HUDEP-2 (cell line): ENCODE results near the gene MMP26.

Source experiments
- DNase-seq, 76 experiments: peaks; one replicate each; lab custom pipeline; 2025; ENCODE audit not compliant: unreplicated experiment in 76 of 76; lab: John Stamatoyannopoulos, UW

Gene MMP26

DNA sequence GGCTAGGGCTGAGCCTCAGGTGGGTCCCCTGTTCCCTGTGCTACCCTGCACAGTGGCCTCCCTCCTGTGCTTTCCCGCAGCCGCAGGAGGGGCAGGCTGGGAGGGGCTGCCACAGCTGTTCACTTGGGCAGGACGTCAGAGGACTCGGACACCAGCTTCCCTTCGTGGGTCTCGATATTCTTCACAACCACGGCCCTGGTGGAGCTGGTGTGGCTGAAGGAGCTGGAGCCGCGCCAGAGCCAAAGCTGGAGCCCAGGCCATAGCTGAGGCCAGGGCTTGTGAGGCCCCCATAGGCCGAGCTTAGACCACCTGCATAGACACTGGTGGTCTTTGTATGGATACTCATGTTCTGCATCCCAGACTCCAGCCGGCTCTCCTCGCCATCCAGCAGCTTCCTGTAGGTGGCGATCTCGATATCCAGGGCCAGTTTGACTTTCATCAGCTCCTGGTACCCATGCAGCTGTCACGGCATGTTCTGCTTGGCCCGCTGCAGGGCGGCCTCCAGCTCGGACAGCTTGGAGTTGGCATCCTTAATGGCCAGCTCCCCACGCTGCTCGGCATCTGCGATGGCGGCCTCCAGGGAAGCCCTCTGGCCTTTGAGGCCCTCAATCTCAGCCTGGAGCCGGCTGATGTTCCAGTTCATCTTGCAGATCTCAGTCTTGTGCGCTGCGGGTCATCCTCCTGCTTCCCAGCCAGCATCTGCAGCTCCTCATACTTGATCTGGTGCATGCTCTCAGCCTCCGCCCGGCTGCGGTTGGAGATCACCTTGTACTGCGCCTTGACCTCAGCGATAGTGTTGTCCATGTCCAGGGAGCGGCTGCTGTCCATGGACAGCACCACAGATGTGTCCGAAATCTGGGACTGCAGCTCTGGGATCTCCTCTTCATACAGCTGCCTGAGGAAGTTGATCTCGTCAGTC, 18.3 kb downstream of the MMP26 start:
- peak in 1 of 76 experiments; percentile 11 for DNase-seq

DNA sequence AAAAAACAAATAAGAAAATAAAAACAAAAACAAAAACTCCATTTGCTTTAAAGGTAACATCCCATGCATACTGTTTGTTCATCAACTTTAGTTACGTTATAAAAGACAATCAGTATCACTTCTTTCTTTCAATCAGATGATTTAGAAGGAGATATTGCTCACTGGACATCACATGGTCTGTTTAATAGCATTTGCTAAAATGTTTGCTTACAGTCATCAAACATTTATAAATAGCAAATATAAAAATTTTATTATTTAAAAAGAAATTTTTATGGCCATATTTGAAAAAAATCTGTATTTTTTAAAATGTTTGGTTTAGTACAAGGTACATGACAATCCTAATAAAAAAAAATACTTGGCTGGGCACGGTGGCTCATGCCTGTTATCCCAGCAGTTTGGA, 22.6 kb downstream of the MMP26 start:
- no peak for DNase-seq

DNA sequence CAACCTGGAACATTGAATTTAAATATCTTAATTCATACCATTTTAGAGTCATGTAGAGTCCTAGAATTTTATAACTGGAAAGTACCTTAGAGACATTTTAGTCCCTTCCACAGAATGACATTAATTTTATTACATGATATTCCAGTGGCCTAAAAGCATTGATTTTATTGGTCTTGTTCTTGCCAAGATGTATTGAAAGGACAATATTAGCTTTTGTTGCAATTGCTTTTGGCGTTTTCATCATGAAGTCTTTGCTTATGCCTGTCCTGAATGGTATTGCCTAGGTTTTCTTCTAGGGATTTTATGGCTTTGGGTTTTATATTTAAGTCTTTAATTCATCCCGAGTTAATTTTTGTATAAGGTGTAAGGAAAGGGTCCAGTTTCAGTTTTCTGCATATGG, 36.2 kb downstream of the MMP26 start:
- DNase-seq: no peak

DNA sequence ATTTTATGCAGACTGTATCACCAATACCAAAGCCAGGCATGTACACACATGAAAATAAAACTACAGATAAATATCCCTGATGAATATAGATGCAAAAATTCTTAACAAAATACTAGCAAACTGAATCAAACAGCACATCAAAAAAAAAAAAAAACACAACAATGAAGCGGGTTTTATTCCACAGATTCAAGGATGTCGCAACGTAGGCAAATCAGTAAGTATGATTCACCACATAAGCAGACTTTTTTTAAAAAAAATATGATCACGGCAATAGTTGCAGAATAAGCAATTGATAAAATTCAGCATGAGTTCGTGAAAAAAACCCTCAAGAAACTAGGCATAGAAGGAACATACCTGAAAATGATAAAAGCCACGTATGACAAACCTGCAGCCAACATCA, 43.9 kb downstream of the MMP26 start:
- no peak for DNase-seq

DNA sequence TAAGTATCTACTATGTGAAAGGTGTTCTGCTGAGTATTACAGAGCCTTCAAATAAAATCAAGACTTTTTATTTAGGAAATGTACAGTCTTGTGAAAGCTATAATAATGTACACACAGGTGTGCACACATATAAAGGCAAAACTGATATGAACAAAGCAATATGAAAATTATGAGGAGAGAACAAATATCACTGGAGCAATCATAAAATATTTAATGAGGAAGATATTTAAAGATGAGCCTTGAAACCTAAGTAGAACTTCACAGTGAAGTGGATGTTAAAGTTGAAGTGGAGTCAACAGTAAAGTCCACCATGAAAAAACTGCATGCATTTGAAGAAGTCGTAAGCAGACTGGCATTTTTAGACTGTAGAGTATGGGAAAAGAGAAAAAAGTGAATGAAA, 46.6 kb downstream of the MMP26 start:
- DNase-seq: no peak
